ENCODE results near the gene SPACA4.

Gene SPACA4

GRCh38 chr19:48596679-48597465 is 9.7 kb upstream of the SPACA4 start:
- DNase-seq (ENCODE audit: low read depth) = no peak

GRCh38 chr19:48598996-48599700 is 7.4 kb upstream of the SPACA4 start:
- DNase-seq (ENCODE audit: low read depth) = no peak

- DNase-seq (ENCODE audit: low read depth) = no peak
These were observed 5.7 kb upstream of the SPACA4 start for GRCh38 chr19:48600679-48601417.

- DNase-seq (ENCODE audit: low read depth) = no peak
These were observed 3.5 kb upstream of the SPACA4 start for GRCh38 chr19:48603001-48603400.

GRCh38 chr19:48603449-48603848 is 3.1 kb upstream of the SPACA4 start:
- no peak for DNase-seq (ENCODE audit: low read depth)

- DNase-seq (ENCODE audit: low read depth) = no peak
These were observed 2.7 kb upstream of the SPACA4 start for GRCh38 chr19:48603850-48604249.

GRCh38 chr19:48607359-48607755 is 815 bp downstream of the SPACA4 start:
- no peak for DNase-seq (ENCODE audit: low read depth)

- DNase-seq (ENCODE audit: low read depth) = no peak
These were observed 2.3 kb downstream of the SPACA4 start for GRCh38 chr19:48608798-48609263.

GRCh38 chr19:48609571-48610108 is 3.1 kb downstream of the SPACA4 start:
- DNase-seq (ENCODE audit: low read depth) = no peak

- DNase-seq (ENCODE audit: low read depth) = no peak
These were observed 5.3 kb downstream of the SPACA4 start for GRCh38 chr19:48611872-48612271.

GRCh38 chr19:48613024-48613851 is 6.7 kb downstream of the SPACA4 start:
- DNase-seq (ENCODE audit: low read depth) = no peak

- DNase-seq (ENCODE audit: low read depth) = no peak
These were observed 7.4 kb downstream of the SPACA4 start for GRCh38 chr19:48613852-48614435.

- DNase-seq (ENCODE audit: low read depth) = no peak
These were observed 8.1 kb downstream of the SPACA4 start, which contains the start of gene FAM83E for GRCh38 chr19:48614436-48615230. TSS of gene FAM83E (minus strand) at chr19:48615076. CDS start at chr19:48613372, 1,704 bp downstream.

GRCh38 chr19:48615231-48616040 is 8.9 kb downstream of the SPACA4 start:
- no peak for DNase-seq (ENCODE audit: low read depth)

GRCh38 chr19:48616041-48616436 is 9.5 kb downstream of the SPACA4 start:
- DNase-seq (ENCODE audit: low read depth) = no peak

GRCh38 chr19:48616491-48617056 is 10.0 kb downstream of the SPACA4 start:
- no peak for DNase-seq (ENCODE audit: low read depth)

GRCh38 chr19:48617146-48617937 is 10.8 kb downstream of the SPACA4 start:
- DNase-seq (ENCODE audit: low read depth) = no peak

GRCh38 chr19:48618278-48618915 is 11.9 kb downstream of the SPACA4 start:
- no peak for DNase-seq (ENCODE audit: low read depth)

Measured in iris pigment epithelial cell (primary cell).